DOHH2 (cell line): Measurements from ENCODE around the gene ADAMTSL1.

Experiments used
- H3F3A ChIP-seq: fragments of 200-600 bp; sonication (generic), shearing (Covaris generic); 2 replicates; pipeline ENCODE4 v1.6.0; 2016; ENCODE audit warnings: antibody characterized with exemption, mild to moderate bottlenecking; ENCODE audit not compliant: control insufficient read depth, insufficient read depth
- H3K27ac ChIP-seq: fragments of 200-600 bp; sonication (generic); 2 replicates; pipeline ENCODE4 v1.5.1; 2014; ENCODE audit warnings: low read depth, mild to moderate bottlenecking, low read length, moderate library complexity
- H3K27me3 ChIP-seq: fragments of 200-600 bp; sonication (generic); 2 replicates; pipeline ENCODE4 v1.6.1; 2014; ENCODE audit warnings: mild to moderate bottlenecking, low read length, mixed read lengths; ENCODE audit not compliant: control insufficient read depth
- H3K36me3 ChIP-seq: fragments of 200-600 bp; sonication (generic); 2 replicates; pipeline ENCODE4 v1.6.1; 2014; ENCODE audit warnings: mild to moderate bottlenecking, low read length, moderate library complexity, mixed read lengths; ENCODE audit not compliant: control insufficient read depth
- H3K4me1 ChIP-seq: fragments of 200-600 bp; sonication (generic); 2 replicates; pipeline ENCODE4 v1.6.1; 2014; ENCODE audit warnings: mild to moderate bottlenecking, low read length, mixed read lengths; ENCODE audit not compliant: control insufficient read depth
- H3K4me2 ChIP-seq: fragments of 200-600 bp; sonication (generic); 2 replicates; pipeline ENCODE4 v1.6.0; 2014; ENCODE audit warnings: mild to moderate bottlenecking, low read length, moderate library complexity
- H3K4me3 ChIP-seq: fragments of 200-600 bp; sonication (generic); 2 replicates; pipeline ENCODE4 v1.5.1; 2014; ENCODE audit warnings: mild to moderate bottlenecking, low read length, mixed read lengths
- H3K79me2 ChIP-seq: fragments of 200-600 bp; sonication (generic); 2 replicates; pipeline ENCODE4 v1.6.1; 2014; ENCODE audit warnings: mild to moderate bottlenecking, low read length, mixed read lengths; ENCODE audit not compliant: control insufficient read depth
- H3K9me2 ChIP-seq: fragments of 200-600 bp; sonication (generic); replicated peaks from 2 replicates; pipeline ENCODE4 v1.6.1; 2014; ENCODE audit warnings: mild to moderate bottlenecking, low read length, mixed read lengths; ENCODE audit not compliant: control insufficient read depth
- H3K9me3 ChIP-seq: fragments of 200-600 bp; sonication (generic); 2 replicates; pipeline ENCODE4 v1.6.1; 2014; ENCODE audit warnings: antibody characterized with exemption, low read length, mixed read lengths; ENCODE audit not compliant: control insufficient read depth, insufficient read depth
- H4K20me1 ChIP-seq: fragments of 200-600 bp; sonication (generic); 2 replicates; pipeline ENCODE4 v1.6.0; 2014; ENCODE audit warnings: low read depth, mild to moderate bottlenecking, antibody characterized with exemption, low read length, moderate library complexity; ENCODE audit not compliant: control insufficient read depth, insufficient read depth
- CTCF ChIP-seq: fragments of 200-600 bp; sonication (generic); IDR thresholded peaks from one replicate; pipeline ENCODE4 v1.5.1; 2014; ENCODE audit warnings: antibody characterized with exemption, mild to moderate bottlenecking, low read depth, low read length; ENCODE audit not compliant: poor library complexity, severe bottlenecking
- EZH2phosphoT487 ChIP-seq: fragments of 200-600 bp; sonication (generic); IDR thresholded peaks from 2 replicates; pipeline ENCODE4 v1.6.1; 2017; ENCODE audit warnings: borderline replicate concordance, mild to moderate bottlenecking, antibody characterized with exemption, low read length, moderate library complexity, mixed read lengths

Gene ADAMTSL1

GRCh38 chr9:18493451-18493993, 19.6 kb downstream of the ADAMTSL1 start:
- Histone ChIP-seq H3K27ac (no peak overlapping the region), H3K4me2 (no peak overlapping the region), H3K9me2 (no peaks in the 10 kb centered on the region), H4K20me1 (no peaks in the 10 kb centered on the region), H3F3A (no peaks in the 10 kb centered on the region), H3K36me3 (no peaks in the 10 kb centered on the region), H3K4me3 (no peak overlapping the region), H3K27me3 (0 out of 2 replicates have a peak, but pooled peaks cover 2% of the 10 kb centered on the region), H3K4me1 (no peaks in the 10 kb centered on the region), H3K79me2 (no peaks in the 10 kb centered on the region), H3K9me3 (no peaks in the 10 kb centered on the region)
- no peak for TF ChIP-seq CTCF
- no peak for TF ChIP-seq EZH2phosphoT487

- no peaks in the 10 kb centered on the region for H3K79me2 ChIP-seq
- H3K27me3 ChIP-seq, result no peaks in the 10 kb centered on the region
- no peaks in the 10 kb centered on the region for H4K20me1 ChIP-seq
- H3K27ac ChIP-seq, result no peak overlapping the region
- TF ChIP-seq CTCF (no peak), EZH2phosphoT487 (no peak)
- H3K9me3 ChIP-seq, result no peaks in the 10 kb centered on the region
- no peaks in the 10 kb centered on the region for H3K4me1 ChIP-seq
- no peak overlapping the region for H3K4me3 ChIP-seq
- no peaks in the 10 kb centered on the region for H3F3A ChIP-seq
- no peaks in the 10 kb centered on the region for H3K36me3 ChIP-seq
- no peak overlapping the region for H3K4me2 ChIP-seq
- H3K9me2 ChIP-seq, result no peaks in the 10 kb centered on the region
Measured at GRCh38 chr9:18495065-18495464, 21.1 kb downstream of the ADAMTSL1 start.

GRCh38 chr9:18496256-18497000, 22.5 kb downstream of the ADAMTSL1 start:
- Histone ChIP-seq H3K4me3 (no peak overlapping the region), H3F3A (no peaks in the 10 kb centered on the region), H3K9me3 (no peaks in the 10 kb centered on the region), H3K9me2 (no peaks in the 10 kb centered on the region), H3K79me2 (no peaks in the 10 kb centered on the region), H3K4me1 (no peaks in the 10 kb centered on the region), H3K27me3 (no peaks in the 10 kb centered on the region), H3K4me2 (no peak overlapping the region), H3K36me3 (no peaks in the 10 kb centered on the region), H4K20me1 (no peaks in the 10 kb centered on the region), H3K27ac (no peak overlapping the region)
- no peak for TF ChIP-seq CTCF
- TF ChIP-seq EZH2phosphoT487, result no peak
